Stimulated activated naive B cell treated with anti-CD40 and anti-IgM and Interleukin-4, amounts not matched to agents 10 μg/mL and 1 μg/mL and 100 μg/mL, for 72 hours (primary cell): ENCODE results near the gene PAPSS2.
"Not testable (repeated sequence)": the region's sequence is repeated elsewhere in the genome, so short reads cannot be mapped to it uniquely, and the experiment has no call there.

ENCODE experiments used
- ATAC-seq, 2 donors: fragments of 150-1000 bp; cut with Tn5 transposase; replicated peaks; 2 replicates each; pipeline ENCODE4 v1.10.0; 2021; ENCODE audit warnings: moderate library complexity in 1 of 2
- DNase-seq: peaks from one replicate; pipeline ENCODE4 v3.0.0; 2021
- H3K27ac Mint-ChIP-seq: one replicate; pipeline ENCODE4 v1.8.0; 2022; ENCODE audit warnings: mild to moderate bottlenecking, mixed read lengths
- H3K27me3 Mint-ChIP-seq, 2 donors: one replicate each; pipeline ENCODE4 v1.8.0; 2022; ENCODE audit warnings: mixed read lengths in 2 of 2
- H3K36me3 Mint-ChIP-seq, 2 donors: one replicate each; pipeline ENCODE4 v1.8.0; 2022; ENCODE audit warnings: mixed read lengths in 2 of 2, mild to moderate bottlenecking in 1 of 2
- H3K4me1 Mint-ChIP-seq, 2 donors: one replicate each; pipeline ENCODE4 v1.8.0; 2022; ENCODE audit warnings: mixed read lengths in 2 of 2, mild to moderate bottlenecking in 1 of 2
- H3K4me3 Mint-ChIP-seq, 2 donors: one replicate each; pipeline ENCODE4 v1.8.0; 2022; ENCODE audit warnings: mild to moderate bottlenecking in 2 of 2, mixed read lengths in 2 of 2, moderate library complexity in 1 of 2
- H3K9me3 Mint-ChIP-seq, 2 donors: one replicate each; pipeline ENCODE4 v1.8.0; 2022; ENCODE audit warnings: mixed read lengths in 2 of 2, mild to moderate bottlenecking in 1 of 2

The PAPSS2 gene

DNA sequence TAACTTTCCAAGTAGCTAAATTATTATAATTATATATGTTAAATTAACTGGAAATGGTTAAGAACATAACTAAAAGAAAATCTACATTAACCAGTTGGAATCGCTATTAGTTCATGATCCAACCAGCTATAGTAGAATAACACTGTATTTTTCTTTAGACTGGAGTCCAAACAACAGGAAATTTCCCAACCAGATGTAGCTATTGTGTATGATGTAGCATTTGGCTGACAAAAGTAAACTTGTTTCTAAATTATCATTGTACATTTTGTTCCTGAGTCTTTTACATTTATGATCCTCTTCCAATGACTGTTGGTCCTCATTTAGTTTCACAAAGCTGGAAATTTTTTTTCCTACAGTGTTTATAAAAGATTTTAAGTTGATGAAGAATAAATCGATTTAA is 62.1 kb downstream of the PAPSS2 start:
- ATAC-seq = no peak
- H3K4me1 Mint-ChIP-seq = peaks cover 7 to 9% of the 10 kb centered on the region in 2 donors
- H3K4me3 Mint-ChIP-seq = no peak overlapping the region
- no peak overlapping the region for H3K27ac Mint-ChIP-seq
- no peaks in the 10 kb centered on the region for H3K27me3 Mint-ChIP-seq
- H3K36me3 Mint-ChIP-seq = no peaks in the 10 kb centered on the region
- DNase-seq = no peak
- no peaks in the 10 kb centered on the region for H3K9me3 Mint-ChIP-seq

DNA sequence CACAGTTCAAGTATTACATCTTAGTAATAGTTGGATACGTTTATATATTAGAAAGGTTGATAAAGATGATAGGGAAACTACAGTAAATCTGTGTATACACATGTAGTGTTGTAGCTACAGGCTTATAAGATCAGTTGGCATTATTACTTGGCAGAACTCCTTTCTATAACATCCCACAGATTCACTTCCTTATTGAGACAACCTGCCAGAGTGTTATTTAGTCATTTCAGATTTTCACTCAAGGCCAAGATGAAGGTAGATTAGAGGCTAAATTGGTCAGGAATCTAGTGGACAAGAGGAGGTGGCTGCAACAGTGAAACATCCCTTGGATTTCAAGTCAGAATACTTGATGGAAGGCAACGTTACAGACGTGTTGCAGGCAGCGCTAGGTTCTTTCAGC is 63.0 kb downstream of the PAPSS2 start:
- peaks cover 0 to 3% of the 10 kb centered on the region in 2 donors for H3K27me3 Mint-ChIP-seq
- peaks cover 7 to 9% of the 10 kb centered on the region in 2 donors for H3K4me1 Mint-ChIP-seq
- DNase-seq = no peak
- no peaks in the 10 kb centered on the region for H3K36me3 Mint-ChIP-seq
- H3K27ac Mint-ChIP-seq = no peak overlapping the region
- H3K4me3 Mint-ChIP-seq = no peak overlapping the region
- no peak for ATAC-seq
- no peaks in the 10 kb centered on the region for H3K9me3 Mint-ChIP-seq

DNA sequence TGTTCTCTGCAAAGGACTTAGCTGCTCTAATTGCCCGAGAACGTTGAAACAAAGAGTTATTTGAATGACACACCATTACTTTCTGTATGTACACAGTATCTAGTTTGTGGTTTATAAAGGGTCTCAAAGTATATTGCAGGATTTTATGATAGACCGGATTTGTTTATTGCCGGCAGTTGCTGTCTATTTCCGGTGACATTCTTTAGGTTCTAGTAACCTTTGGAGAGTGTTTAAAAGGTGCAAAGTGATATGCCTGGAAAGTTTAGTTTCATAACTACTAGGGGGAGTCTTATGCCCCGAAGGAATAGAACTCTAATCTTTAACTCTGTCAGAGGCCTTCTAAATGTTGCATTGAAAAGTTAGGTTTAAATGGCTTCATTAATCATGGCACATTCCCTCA is 63.8 kb downstream of the PAPSS2 start:
- H3K27ac Mint-ChIP-seq = no peak overlapping the region
- H3K4me3 Mint-ChIP-seq = no peak overlapping the region
- no peak for DNase-seq
- H3K4me1 Mint-ChIP-seq = peaks cover 3% of the 10 kb centered on the region in 2 donors
- H3K36me3 Mint-ChIP-seq = no peaks in the 10 kb centered on the region
- no peak for ATAC-seq
- H3K9me3 Mint-ChIP-seq = no peaks in the 10 kb centered on the region
- H3K27me3 Mint-ChIP-seq = peaks cover 0 to 3% of the 10 kb centered on the region in 2 donors

DNA sequence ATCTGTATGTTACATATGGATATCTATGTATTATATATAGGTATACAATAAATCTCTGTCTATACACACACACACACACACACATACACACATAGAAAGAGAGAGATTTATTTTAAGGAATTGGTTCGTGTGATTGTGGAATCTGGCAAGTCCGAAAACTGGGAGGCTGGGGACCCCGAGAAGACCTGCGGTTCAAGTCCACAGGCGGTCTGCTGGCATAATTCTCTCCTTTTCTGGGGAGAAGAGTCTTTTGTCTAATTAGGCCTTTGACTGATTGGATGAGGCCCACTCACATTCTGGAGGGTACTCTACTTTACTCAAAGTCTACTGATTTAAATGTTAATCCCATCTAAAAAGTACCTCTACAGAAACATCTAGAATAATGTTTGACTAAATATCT is 65.1 kb downstream of the PAPSS2 start:
- peaks cover 0 to 2% of the 10 kb centered on the region in 2 donors for H3K4me1 Mint-ChIP-seq
- no peaks in the 10 kb centered on the region for H3K9me3 Mint-ChIP-seq
- no peak overlapping the region for H3K27ac Mint-ChIP-seq
- ATAC-seq (no peak), DNase-seq (no peak)
- H3K27me3 Mint-ChIP-seq = peaks cover 0 to 3% of the 10 kb centered on the region in 2 donors
- no peaks in the 10 kb centered on the region for H3K36me3 Mint-ChIP-seq
- H3K4me3 Mint-ChIP-seq = no peak overlapping the region

DNA sequence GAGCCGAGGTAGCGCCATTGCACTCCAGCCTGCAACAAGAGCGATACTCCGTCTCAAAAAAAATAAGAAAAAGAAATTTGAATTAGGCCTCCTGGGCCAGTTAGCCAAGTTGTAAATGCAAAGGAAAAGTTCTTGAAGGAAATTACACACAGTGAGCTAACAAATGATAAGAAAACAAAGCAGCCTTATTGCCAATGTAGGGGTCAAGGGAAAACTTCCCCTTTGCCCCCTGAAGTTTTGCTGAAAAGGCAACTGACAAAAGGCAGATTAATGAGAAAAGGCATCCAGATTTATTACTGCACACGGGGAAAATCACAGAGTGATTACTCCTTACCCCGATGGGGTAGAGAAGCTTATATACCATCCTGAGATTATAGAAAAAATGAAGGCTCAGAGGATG is 70.3 kb downstream of the PAPSS2 start:
- ATAC-seq (no peak), DNase-seq (no peak)
- Mint-ChIP-seq H3K4me1 (peaks cover 0 to 2% of the 10 kb centered on the region in 2 donors), H3K27me3 (peaks cover 0 to 3% of the 10 kb centered on the region in 2 donors), H3K4me3 (no peak overlapping the region), H3K36me3 (no peaks in the 10 kb centered on the region), H3K27ac (no peak overlapping the region), H3K9me3 (no peaks in the 10 kb centered on the region)

DNA sequence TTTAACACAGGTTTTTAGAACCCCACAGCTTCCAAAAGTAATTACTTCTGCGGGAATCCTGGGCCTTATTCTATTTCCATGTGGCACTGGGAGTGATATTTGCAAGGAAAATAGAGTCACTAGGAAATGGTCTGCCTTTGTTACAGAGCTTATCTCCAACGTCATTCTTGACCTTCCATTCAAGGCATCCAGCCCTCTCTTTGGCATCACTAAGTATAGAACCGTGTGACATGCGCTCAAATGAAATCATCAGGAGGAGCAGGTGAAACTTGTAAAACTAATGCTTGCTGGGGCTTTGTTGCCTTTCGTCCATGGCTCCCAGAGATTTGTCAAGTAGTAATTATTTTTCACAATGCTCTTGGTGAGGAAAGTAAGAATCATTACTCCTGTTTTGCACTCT is 73.4 kb downstream of the PAPSS2 start:
- peaks cover 0 to 4% of the 10 kb centered on the region in 2 donors for H3K4me1 Mint-ChIP-seq
- no peaks in the 10 kb centered on the region for H3K36me3 Mint-ChIP-seq
- H3K27me3 Mint-ChIP-seq = no peaks in the 10 kb centered on the region
- ATAC-seq (no peak), DNase-seq (no peak)
- no peak overlapping the region for H3K27ac Mint-ChIP-seq
- no peaks in the 10 kb centered on the region for H3K9me3 Mint-ChIP-seq
- H3K4me3 Mint-ChIP-seq = no peak overlapping the region

DNA sequence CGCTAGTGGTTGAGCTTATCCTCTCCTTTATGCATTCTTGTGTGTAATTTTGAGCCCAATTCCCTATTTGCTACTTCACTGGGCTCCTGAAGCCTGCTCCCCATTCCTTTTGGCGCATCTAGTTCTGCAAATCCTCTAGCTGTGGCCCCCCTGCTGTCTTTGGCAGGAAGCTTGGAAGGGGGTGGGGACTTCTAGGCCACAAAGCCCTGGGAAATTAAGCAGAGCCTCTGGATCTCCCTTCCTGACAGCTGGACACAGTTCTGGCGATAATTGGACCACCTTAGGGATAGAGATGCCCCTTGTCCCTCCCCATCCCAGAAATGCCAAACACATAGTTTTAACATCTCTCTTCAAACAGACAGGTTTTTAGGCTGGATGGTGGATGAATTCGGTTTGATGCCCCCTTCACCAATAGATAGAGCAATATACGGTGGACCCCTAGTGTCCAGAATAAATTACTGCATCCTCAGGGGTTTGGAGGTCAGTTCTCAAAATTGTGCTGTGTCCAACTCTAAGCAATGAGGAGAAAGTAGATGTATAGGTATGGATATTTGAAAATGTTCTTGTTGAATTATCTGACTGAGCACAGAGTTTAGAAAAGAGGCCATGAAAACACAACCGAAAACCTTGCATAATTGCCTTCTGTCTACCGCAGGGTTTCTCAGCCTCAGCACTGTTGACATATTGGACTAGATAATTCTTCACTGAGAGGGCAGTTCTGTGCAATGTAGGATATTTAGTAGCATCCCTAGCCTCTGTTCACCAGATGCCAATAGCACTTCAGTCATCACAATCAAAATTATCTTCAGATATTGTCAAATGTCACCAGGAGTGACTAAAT is 75.5 kb downstream of the PAPSS2 start:
- H3K4me3 Mint-ChIP-seq = no peak overlapping the region
- peaks cover 0 to 4% of the 10 kb centered on the region in 2 donors for H3K4me1 Mint-ChIP-seq
- no peaks in the 10 kb centered on the region for H3K27me3 Mint-ChIP-seq
- ATAC-seq (peak; percentile 69 to 74), DNase-seq (peak; percentile 1)
- no peaks in the 10 kb centered on the region for H3K9me3 Mint-ChIP-seq
- no peaks in the 10 kb centered on the region for H3K36me3 Mint-ChIP-seq
- no peak overlapping the region for H3K27ac Mint-ChIP-seq

DNA sequence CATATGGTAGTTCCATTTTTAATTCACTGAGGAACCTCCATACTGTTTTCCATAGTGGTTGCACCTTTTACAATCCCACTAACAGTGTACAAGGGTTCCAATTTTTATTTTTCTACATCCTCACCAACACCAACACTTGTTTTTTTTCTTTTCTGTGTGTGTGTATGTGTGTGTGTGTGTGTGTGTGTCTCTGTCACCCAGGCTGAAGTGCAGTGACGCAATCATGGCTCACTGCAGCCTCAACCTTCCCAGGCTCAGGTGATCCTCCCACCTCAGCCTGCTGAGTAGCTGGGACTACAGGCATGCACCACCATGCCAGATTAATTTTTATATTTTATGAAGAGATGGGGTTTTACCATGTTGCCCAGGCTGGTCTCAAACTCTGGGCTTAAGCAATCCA is 78.6 kb downstream of the PAPSS2 start:
- not testable (repeated sequence) for ATAC-seq, H3K36me3 Mint-ChIP-seq, H3K27ac Mint-ChIP-seq, H3K4me1 Mint-ChIP-seq, H3K27me3 Mint-ChIP-seq, DNase-seq, H3K4me3 Mint-ChIP-seq, H3K9me3 Mint-ChIP-seq

DNA sequence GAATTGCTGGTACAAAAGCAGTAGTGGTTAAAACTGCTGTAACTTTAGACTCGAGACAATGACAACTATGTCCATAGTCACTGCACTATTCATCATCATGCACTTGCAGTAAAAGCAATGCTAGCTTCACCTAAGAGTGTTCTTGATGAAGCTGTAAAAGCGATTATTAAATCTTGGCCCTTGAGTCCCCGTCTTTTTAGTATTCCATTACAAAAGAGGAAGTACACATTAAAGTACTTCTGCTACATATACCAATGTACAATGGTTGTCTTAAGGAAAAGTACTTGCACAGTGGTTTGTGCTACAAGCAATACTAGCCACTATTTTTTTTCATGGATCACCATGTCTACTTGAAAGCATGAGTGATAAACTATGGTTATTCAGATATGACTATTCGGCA is 80.0 kb downstream of the PAPSS2 start:
- H3K27ac Mint-ChIP-seq = no peak overlapping the region
- no peaks in the 10 kb centered on the region for H3K27me3 Mint-ChIP-seq
- DNase-seq (no peak), ATAC-seq (no peak)
- no peak overlapping the region for H3K4me3 Mint-ChIP-seq
- H3K36me3 Mint-ChIP-seq = no peaks in the 10 kb centered on the region
- H3K9me3 Mint-ChIP-seq = no peaks in the 10 kb centered on the region
- peaks cover 0 to 4% of the 10 kb centered on the region in 2 donors for H3K4me1 Mint-ChIP-seq

DNA sequence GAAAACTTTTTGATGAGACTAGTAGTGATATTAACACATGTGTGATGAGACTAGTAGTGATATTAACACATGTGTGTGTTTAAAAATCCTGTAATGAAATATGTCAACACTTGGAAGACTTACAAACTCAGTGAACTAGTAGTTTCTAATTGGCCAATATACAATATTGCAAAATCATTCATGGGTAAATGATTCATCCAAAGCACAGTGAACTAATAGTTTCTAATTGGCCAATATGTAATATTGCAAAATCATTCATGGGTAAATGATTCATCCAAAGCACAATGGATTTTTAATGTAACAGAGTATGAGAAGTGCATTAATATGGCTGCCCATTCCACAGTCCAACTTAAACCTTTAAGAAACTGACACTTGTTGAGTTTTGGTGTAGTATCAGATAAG is 80.6 kb downstream of the PAPSS2 start:
- no peaks in the 10 kb centered on the region for H3K4me1 Mint-ChIP-seq
- ATAC-seq (no peak), DNase-seq (no peak)
- H3K4me3 Mint-ChIP-seq = no peak overlapping the region
- no peaks in the 10 kb centered on the region for H3K36me3 Mint-ChIP-seq
- no peaks in the 10 kb centered on the region for H3K9me3 Mint-ChIP-seq
- no peak overlapping the region for H3K27ac Mint-ChIP-seq
- no peaks in the 10 kb centered on the region for H3K27me3 Mint-ChIP-seq

DNA sequence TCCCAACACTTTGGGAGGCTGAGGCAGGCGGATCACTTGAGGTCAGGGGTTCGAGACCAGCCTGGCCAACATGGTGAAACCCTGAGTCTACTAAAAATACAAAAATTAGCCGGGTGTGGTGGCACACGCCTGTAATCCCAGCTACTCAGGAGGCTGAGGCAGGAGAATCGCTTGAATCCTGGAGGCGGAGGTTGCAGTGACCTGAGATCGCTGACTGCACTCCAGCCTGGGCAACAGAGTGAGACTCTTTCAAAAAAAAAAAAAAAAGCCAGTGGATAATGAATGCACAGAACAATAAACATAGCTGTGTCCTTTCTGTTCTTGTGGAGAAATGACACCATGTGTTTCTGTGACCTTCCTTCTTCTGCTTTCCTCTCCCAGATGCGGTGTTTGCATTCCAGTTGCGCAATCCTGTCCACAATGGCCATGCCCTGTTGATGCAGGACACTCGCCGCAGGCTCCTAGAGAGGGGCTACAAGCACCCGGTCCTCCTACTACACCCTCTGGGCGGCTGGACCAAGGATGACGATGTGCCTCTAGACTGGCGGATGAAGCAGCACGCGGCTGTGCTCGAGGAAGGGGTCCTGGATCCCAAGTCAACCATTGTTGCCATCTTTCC is 83.4 kb downstream of the PAPSS2 start:
- H3K27me3 Mint-ChIP-seq, DNase-seq, H3K27ac Mint-ChIP-seq, H3K4me3 Mint-ChIP-seq, H3K4me1 Mint-ChIP-seq, H3K9me3 Mint-ChIP-seq, ATAC-seq, H3K36me3 Mint-ChIP-seq: not testable (repeated sequence)

DNA sequence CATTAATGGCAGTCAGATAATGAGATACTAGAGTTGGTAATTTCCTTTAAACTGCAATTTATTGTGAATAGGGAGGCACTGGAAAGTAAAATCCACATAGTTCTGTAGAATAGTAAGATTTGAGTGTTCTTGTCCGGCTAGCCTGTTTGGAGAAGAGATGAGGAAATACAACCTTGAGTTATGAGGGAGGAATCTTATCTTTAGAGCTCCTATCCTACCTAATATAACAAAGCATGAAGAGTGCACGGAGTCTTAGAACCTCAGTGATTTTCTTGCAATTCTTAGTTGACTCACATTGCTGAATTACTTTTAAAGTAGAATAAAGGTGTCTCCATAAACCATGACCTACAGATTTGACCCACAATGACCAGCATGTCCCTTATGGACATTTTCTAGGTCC is 84.9 kb downstream of the PAPSS2 start:
- Mint-ChIP-seq H3K36me3 (no peaks in the 10 kb centered on the region), H3K4me3 (no peak overlapping the region), H3K4me1 (no peaks in the 10 kb centered on the region), H3K27me3 (no peaks in the 10 kb centered on the region), H3K27ac (no peak overlapping the region), H3K9me3 (no peaks in the 10 kb centered on the region)
- ATAC-seq = no peak
- no peak for DNase-seq

DNA sequence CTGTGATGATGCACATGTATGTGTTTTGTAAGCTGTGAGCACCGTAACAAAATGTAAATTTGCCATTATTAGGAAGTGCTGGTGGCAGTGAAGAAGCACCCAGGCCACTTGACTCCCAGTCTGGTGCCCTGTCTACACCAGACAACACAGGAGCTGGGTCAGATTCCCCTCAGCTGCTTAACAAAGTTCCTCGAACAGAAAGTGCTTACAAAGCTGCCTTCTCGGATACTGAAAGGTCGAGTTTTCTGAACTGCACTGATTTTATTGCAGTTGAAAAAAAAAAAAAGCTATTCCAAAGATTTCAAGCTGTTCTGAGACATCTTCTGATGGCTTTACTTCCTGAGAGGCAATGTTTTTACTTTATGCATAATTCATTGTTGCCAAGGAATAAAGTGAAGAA is 87.2 kb downstream of the PAPSS2 start:
- DNase-seq = no peak
- Mint-ChIP-seq H3K4me1 (no peaks in the 10 kb centered on the region), H3K4me3 (no peak overlapping the region), H3K27ac (no peak overlapping the region), H3K9me3 (no peaks in the 10 kb centered on the region), H3K27me3 (no peaks in the 10 kb centered on the region), H3K36me3 (no peaks in the 10 kb centered on the region)
- ATAC-seq = no peak

DNA sequence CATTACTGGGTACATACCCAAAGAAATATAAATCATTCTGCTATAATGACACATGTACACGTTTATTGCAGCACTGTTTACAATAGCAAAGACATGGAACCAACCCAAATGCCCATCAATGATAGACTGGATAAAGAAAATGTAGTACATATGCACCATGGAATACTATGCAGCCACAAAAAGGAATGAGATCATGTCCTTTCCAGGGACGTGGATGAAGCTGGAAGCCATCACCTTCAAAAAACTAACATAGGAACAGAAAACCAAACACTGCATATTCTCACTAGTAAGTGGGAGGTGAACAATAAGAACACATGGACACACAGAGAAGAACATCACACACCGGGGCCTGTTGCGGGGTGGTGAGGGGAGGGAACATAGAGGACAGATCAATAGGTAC is 88.6 kb downstream of the PAPSS2 start:
- not testable (repeated sequence) for H3K9me3 Mint-ChIP-seq, H3K4me1 Mint-ChIP-seq, DNase-seq, ATAC-seq, H3K36me3 Mint-ChIP-seq, H3K4me3 Mint-ChIP-seq, H3K27me3 Mint-ChIP-seq, H3K27ac Mint-ChIP-seq

DNA sequence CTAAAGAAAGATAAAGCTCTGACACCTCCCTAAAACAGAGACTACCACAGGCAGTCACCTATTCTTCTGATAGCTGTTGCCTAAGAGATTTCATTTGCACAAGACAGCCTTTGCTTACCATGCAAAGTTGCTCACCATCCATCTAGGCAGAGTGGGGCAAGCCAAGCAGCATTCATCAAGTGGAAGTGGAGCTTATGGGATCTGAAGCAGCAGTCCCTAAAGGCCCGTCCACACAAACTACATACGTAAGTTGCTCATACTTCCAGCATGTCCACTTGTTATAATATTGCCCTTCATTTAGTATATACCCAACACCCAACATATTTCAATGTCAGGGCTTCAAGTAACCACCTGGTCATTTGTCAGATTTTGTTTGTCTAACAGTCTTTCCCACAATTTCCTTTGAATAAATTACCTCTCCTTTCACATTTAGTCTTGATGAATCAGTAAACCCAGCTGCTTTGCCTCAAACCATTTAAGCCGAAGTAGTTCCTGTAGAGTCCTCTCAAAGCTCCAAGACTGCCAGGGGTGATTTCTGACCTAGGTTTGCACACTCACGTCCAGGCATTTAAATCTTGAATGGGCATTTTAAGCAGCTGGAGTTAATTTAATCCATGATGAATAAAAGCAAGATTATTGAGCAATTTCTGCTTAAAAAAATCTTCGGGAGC is 90.5 kb downstream of the PAPSS2 start:
- ATAC-seq (no peak), DNase-seq (no peak)
- Mint-ChIP-seq H3K4me3 (no peak overlapping the region), H3K27ac (no peak overlapping the region), H3K27me3 (no peaks in the 10 kb centered on the region), H3K36me3 (peaks cover 9 to 11% of the 10 kb centered on the region in 2 donors), H3K9me3 (no peaks in the 10 kb centered on the region), H3K4me1 (no peaks in the 10 kb centered on the region)
